ENCODE data around the gene ULK2.

DNA sequence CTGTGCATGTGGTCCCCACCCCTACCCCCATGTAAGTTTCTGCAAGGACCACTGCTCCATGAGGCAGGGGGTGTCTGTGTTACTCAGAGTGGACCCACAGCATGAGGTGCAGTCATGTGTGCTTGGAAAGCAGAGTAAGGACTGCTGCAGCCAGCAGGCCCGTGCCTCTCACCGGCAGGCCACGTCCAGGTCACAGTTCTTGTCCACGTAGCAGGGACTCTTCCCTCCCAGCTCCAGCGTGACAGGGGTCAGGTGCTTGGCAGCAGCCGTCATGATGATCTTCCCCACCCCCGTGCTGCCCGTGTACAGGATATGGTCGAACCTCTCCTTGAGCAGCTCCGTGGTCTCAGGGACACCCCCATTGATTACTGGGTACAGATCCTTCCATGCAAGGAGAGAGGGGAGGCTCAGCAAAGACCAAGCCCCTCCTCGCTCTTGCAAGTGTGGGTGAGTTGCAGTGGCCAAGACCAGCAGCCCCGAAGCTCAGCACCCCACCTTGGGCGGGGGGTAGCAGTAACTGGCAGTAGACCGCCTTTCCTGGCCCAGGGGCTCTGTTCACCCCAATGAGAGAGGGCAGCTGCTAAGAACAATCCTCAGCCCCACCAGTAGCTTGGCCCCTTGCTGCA lies 125.8 kb downstream of the ULK2 start:
- TF ChIP-seq, protein P1, sequence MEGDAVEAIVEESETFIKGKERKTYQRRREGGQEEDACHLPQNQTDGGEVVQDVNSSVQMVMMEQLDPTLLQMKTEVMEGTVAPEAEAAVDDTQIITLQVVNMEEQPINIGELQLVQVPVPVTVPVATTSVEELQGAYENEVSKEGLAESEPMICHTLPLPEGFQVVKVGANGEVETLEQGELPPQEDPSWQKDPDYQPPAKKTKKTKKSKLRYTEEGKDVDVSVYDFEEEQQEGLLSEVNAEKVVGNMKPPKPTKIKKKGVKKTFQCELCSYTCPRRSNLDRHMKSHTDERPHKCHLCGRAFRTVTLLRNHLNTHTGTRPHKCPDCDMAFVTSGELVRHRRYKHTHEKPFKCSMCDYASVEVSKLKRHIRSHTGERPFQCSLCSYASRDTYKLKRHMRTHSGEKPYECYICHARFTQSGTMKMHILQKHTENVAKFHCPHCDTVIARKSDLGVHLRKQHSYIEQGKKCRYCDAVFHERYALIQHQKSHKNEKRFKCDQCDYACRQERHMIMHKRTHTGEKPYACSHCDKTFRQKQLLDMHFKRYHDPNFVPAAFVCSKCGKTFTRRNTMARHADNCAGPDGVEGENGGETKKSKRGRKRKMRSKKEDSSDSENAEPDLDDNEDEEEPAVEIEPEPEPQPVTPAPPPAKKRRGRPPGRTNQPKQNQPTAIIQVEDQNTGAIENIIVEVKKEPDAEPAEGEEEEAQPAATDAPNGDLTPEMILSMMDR (IDR thresholded peaks at IDR 0.05; ENCODE audit: low read depth, low read length): no peak
- TF ChIP-seq EZH2phosphoT487 (IDR thresholded peaks at IDR 0.05; ENCODE audit: low read depth): no peak

Measured in OCI-LY3 (cell line).